Measurements from ENCODE around the gene BACH2. TPM values are rescaled to one million over a fixed set of nuclear protein-coding genes. Genes with fewer than 3 reads are reported as not detected.

BACH2 gene
- total and polyA plus RNA-seq, 2 experiments from 2014 or later = under 0.01 TPM; not detected in 1

GRCh38 chr6:90105506-90106170 is 191.0 kb downstream of the BACH2 start:
- H3K4me1 ChIP-seq (ENCODE audit: insufficient read depth) = no peaks in the 10 kb centered on the region
- in situ Hi-C loops (cut with MboI) = no loop called here
- no peaks in the 10 kb centered on the region for H4K20me1 ChIP-seq (ENCODE audit: insufficient read depth)
- H3K9me3 ChIP-seq (ENCODE audit: low read depth) = no peaks in the 10 kb centered on the region
- peaks cover 15% of the 10 kb centered on the region; the same call in 1 of the 2 replicates for H3K27me3 ChIP-seq (replicated peaks; ENCODE audit: insufficient read depth)
- no peaks in the 10 kb centered on the region for H3K36me3 ChIP-seq (ENCODE audit: low read depth)
- H3K9me2 ChIP-seq (ENCODE audit: insufficient read depth) = no peaks in the 10 kb centered on the region
- no peak overlapping the region for H3K4me3 ChIP-seq
- no peak overlapping the region for H2AFZ ChIP-seq
- WGBS, 2 experiments (ENCODE audit: low coverage in 1 of 2, low lambda C conversion rate in 2 of 2, missing lambda C conversion rate in 2 of 2) = 89 to 97% methylated on average over 1 of the region's 1 CpG
- no peak overlapping the region for H3K9ac ChIP-seq
- no peaks in the 10 kb centered on the region; the same call in 1 of the 2 replicates for H3F3A ChIP-seq (ENCODE audit: insufficient read depth)
- no peak for DNase-seq
- H3K4me2 ChIP-seq (ENCODE audit: unreplicated experiment) = no peak overlapping the region
- no peaks in the 10 kb centered on the region for H3K79me2 ChIP-seq (ENCODE audit: insufficient read depth)
- no peak overlapping the region for H3K27ac ChIP-seq
- TF ChIP-seq EZH2 (IDR thresholded peaks at IDR 0.05; ENCODE audit: insufficient read depth, poor library complexity, severe bottlenecking) (no peak), EZH2phosphoT487 (IDR thresholded peaks at IDR 0.05; ENCODE audit: insufficient read depth, low read depth) (no peak)

GRCh38 chr6:90103056-90103800 is 193.4 kb downstream of the BACH2 start:
- no peaks in the 10 kb centered on the region for H3K79me2 ChIP-seq (ENCODE audit: insufficient read depth)
- no peaks in the 10 kb centered on the region for H3K9me3 ChIP-seq (ENCODE audit: low read depth)
- TF ChIP-seq EZH2phosphoT487 (IDR thresholded peaks at IDR 0.05; ENCODE audit: insufficient read depth, low read depth) = no peak
- no peak for TF ChIP-seq EZH2 (IDR thresholded peaks at IDR 0.05; ENCODE audit: insufficient read depth, poor library complexity, severe bottlenecking)
- H3K27ac ChIP-seq = no peak overlapping the region
- H3K4me2 ChIP-seq (ENCODE audit: unreplicated experiment) = no peak overlapping the region
- no peaks in the 10 kb centered on the region for H4K20me1 ChIP-seq (ENCODE audit: insufficient read depth)
- no peaks in the 10 kb centered on the region for H3K36me3 ChIP-seq (ENCODE audit: low read depth)
- no peak overlapping the region for H3K9ac ChIP-seq
- H3K9me2 ChIP-seq (ENCODE audit: insufficient read depth) = no peaks in the 10 kb centered on the region
- in situ Hi-C loops (cut with MboI) = no loop called here
- DNase-seq = no peak
- peaks cover 9% of the 10 kb centered on the region; the same call in 1 of the 2 replicates for H3F3A ChIP-seq (ENCODE audit: insufficient read depth)
- H3K4me3 ChIP-seq = no peak overlapping the region
- WGBS, 2 experiments (ENCODE audit: low coverage in 1 of 2, low lambda C conversion rate in 2 of 2, missing lambda C conversion rate in 2 of 2) = 92% methylated on average over 13 of the region's 13 CpGs
- H2AFZ ChIP-seq = no peak overlapping the region
- no peaks in the 10 kb centered on the region; the same call in 1 of the 2 replicates for H3K27me3 ChIP-seq (replicated peaks; ENCODE audit: insufficient read depth)
- peaks cover 5% of the 10 kb centered on the region for H3K4me1 ChIP-seq (ENCODE audit: insufficient read depth)

GRCh38 chr6:90101403-90101802 is 195.2 kb downstream of the BACH2 start:
- Histone ChIP-seq H3K4me1 (ENCODE audit: insufficient read depth) (peaks cover 19% of the 10 kb centered on the region), H3K4me3 (no peak overlapping the region), H3F3A (ENCODE audit: insufficient read depth) (peaks cover 20% of the 10 kb centered on the region), H3K9me3 (ENCODE audit: low read depth) (no peaks in the 10 kb centered on the region), H4K20me1 (ENCODE audit: insufficient read depth) (no peaks in the 10 kb centered on the region), H2AFZ (no peak overlapping the region), H3K27me3 (replicated peaks; ENCODE audit: insufficient read depth) (no peaks in the 10 kb centered on the region), H3K4me2 (ENCODE audit: unreplicated experiment) (no peak overlapping the region), H3K79me2 (ENCODE audit: insufficient read depth) (no peaks in the 10 kb centered on the region), H3K9me2 (ENCODE audit: insufficient read depth) (no peaks in the 10 kb centered on the region), H3K27ac (no peak overlapping the region), H3K9ac (no peak overlapping the region), H3K36me3 (ENCODE audit: low read depth) (no peaks in the 10 kb centered on the region)
- in situ Hi-C loops (cut with MboI) = no loop called here
- TF ChIP-seq EZH2 (IDR thresholded peaks at IDR 0.05; ENCODE audit: insufficient read depth, poor library complexity, severe bottlenecking) (no peak), EZH2phosphoT487 (IDR thresholded peaks at IDR 0.05; ENCODE audit: insufficient read depth, low read depth) (no peak)
- no peak for DNase-seq
- 76 to 96% methylated on average over 1 of the region's 1 CpG for WGBS, 2 experiments (ENCODE audit: low coverage in 1 of 2, low lambda C conversion rate in 2 of 2, missing lambda C conversion rate in 2 of 2)

GRCh38 chr6:90100059-90100665 is 196.5 kb downstream of the BACH2 start:
- 94 to 97% methylated on average over 3 of the region's 3 CpGs for WGBS, 2 experiments (ENCODE audit: low coverage in 1 of 2, low lambda C conversion rate in 2 of 2, missing lambda C conversion rate in 2 of 2)
- in situ Hi-C loops (cut with MboI) = no loop called here

More at GRCh38 chr6:90100059-90100665, 196.5 kb downstream of the BACH2 start:
- no peak for DNase-seq
- Histone ChIP-seq H3K27ac (no peak overlapping the region), H3K4me2 (ENCODE audit: unreplicated experiment) (no peak overlapping the region), H3K4me3 (no peak overlapping the region), H3K79me2 (ENCODE audit: insufficient read depth) (no peaks in the 10 kb centered on the region), H3K9ac (no peak overlapping the region), H3K9me3 (ENCODE audit: low read depth) (no peaks in the 10 kb centered on the region), H3K36me3 (ENCODE audit: low read depth) (no peaks in the 10 kb centered on the region), H3K27me3 (replicated peaks; ENCODE audit: insufficient read depth) (no peaks in the 10 kb centered on the region), H2AFZ (no peak overlapping the region), H3K9me2 (ENCODE audit: insufficient read depth) (no peaks in the 10 kb centered on the region), H3K4me1 (ENCODE audit: insufficient read depth) (peaks cover 19% of the 10 kb centered on the region), H3F3A (ENCODE audit: insufficient read depth) (peaks cover 20% of the 10 kb centered on the region), H4K20me1 (ENCODE audit: insufficient read depth) (no peaks in the 10 kb centered on the region)
- TF ChIP-seq EZH2phosphoT487 (IDR thresholded peaks at IDR 0.05; ENCODE audit: insufficient read depth, low read depth) (no peak), EZH2 (IDR thresholded peaks at IDR 0.05; ENCODE audit: insufficient read depth, poor library complexity, severe bottlenecking) (no peak)

Measured in GM23248 (cell line).